Left lung (tissue), 10 donors: ENCODE results near the gene VSIR. TPM values are rescaled to one million over a fixed set of nuclear protein-coding genes. Genes with fewer than 3 reads are reported as not detected.
A peak's percentile ranks its signal among the peaks of the same experiment; 100 is the strongest.

ENCODE experiments used
- ATAC-seq: fragments of 200-7000 bp; cut with Tn5 transposase; one replicate; pipeline ENCODE4 v1.9.1; 2020; ENCODE audit warnings: moderate library complexity
- DNase-seq, 4 donors: peaks; one replicate each; pipeline ENCODE4 v3.0.0-alpha.2; 2013 to 2020
- H3K27ac ChIP-seq, 2 donors: fragments of 200-600 bp; sonication (generic) in 1 of 2; one replicate each; pipeline versions ENCODE4 v1.5.0 to v1.8.0; 2020 to 2021
- H3K27me3 ChIP-seq, 2 donors: fragments of 200-600 bp; sonication (generic) in 1 of 2; one replicate each; pipeline versions ENCODE4 v1.5.0 to v1.8.0; 2020 to 2021
- H3K36me3 ChIP-seq, 2 donors: fragments of 200-600 bp; sonication (generic) in 1 of 2; one replicate each; pipeline versions ENCODE4 v1.5.0 to v1.8.0; 2020 to 2021
- H3K4me1 ChIP-seq, 2 donors: fragments of 200-600 bp; one replicate each; pipeline ENCODE4 v1.8.0; 2021
- H3K4me3 ChIP-seq, 2 donors: fragments of 200-600 bp; sonication (generic) in 1 of 2; one replicate each; pipeline versions ENCODE4 v1.5.0 to v1.8.0; 2020 to 2021; ENCODE audit warnings: mild to moderate bottlenecking in 1 of 2
- H3K9me3 ChIP-seq, 2 donors: fragments of 200-600 bp; sonication (generic) in 1 of 2; one replicate each; pipeline versions ENCODE4 v1.5.0 to v1.8.0; 2020 to 2021
- intact Hi-C, 2 donors: fragments of 100-400 bp; cut with DNase I; formaldehyde crosslinking; loops; one replicate each; pipeline versions ENCODE4 v1.11.2 to v1.14.2; 2022
- polyA plus RNA-seq, 6 donors: library from polyadenylated mRNA; unstranded; fragments of 120-200 nt; gene quantifications; one replicate each; pipeline ENCODE4 v1.2.1, GENCODE V29; 2013; ENCODE audit not compliant: insufficient read length in 6 of 6
- total RNA-seq, 2 donors: library from RNA; stranded (reverse); fragmentation: NEBNext Ultra II Directional; extraction: Animal tissue kit (Norgen Biotek cat#: 25700); gene quantifications; one replicate each; pipeline ENCODE4 v1.2.1, GENCODE V29; 2021
- TF ChIP-seq, protein P1 (sequence below), 2 donors: fragments of 200-600 bp; sonication (generic) in 1 of 2; IDR thresholded peaks; one replicate each; pipeline versions ENCODE4 v1.5.0 to v1.8.0; 2021; ENCODE audit warnings: antibody characterized with exemption in 2 of 2
- donor health status: DM: no; HTN: yes; CAD: no.
- donor health status: DM: no; HTN: no; CAD: no.

VSIR gene
- total and polyA plus RNA-seq, 8 donors, result 29.9 to 133 (median 37.2) TPM

DNA sequence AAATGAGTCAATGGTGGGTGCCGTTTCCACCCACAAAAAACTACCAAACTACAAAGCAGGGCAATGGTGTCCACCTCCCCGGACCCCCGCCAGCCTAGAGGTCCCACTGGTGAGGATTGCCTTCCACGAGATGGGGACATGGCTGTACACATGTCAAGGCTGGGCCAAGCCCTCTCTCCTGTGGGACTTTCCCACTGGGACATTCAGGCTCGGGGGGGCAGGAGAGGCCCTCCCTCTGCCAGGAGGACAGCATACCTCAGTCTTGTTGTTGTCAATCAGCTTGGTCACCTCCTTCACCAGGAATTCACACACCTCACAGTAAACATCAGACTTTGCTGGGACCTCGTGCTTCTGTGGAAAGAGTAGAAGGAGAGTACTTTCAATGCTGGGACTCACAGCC is 46.7 kb upstream of the VSIR start:
- H3K36me3 ChIP-seq, result peaks cover 6 to 100% of the 10 kb centered on the region in 2 donors
- no peak for DNase-seq

DNA sequence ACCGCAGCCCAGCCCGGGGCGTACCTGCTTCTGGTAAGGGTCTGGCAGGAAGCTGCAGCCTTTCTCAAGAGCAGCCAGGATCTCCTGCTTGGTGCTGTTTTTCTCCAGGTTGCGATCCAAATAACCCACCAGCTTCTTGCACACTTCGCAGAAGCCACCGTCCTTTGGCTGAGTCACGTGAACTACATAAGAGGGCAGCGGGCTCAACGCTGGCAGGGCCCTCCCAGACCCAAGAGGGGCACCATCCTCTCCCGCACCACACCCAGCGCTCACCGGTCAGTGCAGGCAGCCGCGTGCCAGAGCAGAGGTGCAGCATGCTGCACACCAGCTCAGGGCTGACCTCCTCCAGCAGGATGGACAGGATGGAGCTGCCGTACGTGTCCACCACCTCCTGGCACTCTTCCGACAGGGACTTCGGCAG is 46.1 kb upstream of the VSIR start:
- Histone ChIP-seq H3K9me3 (no peaks in the 10 kb centered on the region), H3K4me1 (peaks cover 0 to 84% of the 10 kb centered on the region in 2 donors), H3K4me3 (no peak overlapping the region), H3K27ac (peak overlapping the region in 1 of 2 donors; percentile 84), H3K36me3 (peaks cover 6 to 99% of the 10 kb centered on the region in 2 donors), H3K27me3 (no peaks in the 10 kb centered on the region)
- intact Hi-C loops, result loop anchor here in 1 of 2 donors (10.0 kb wide), 1 partner anchor 435 kb away; no protein-coding TSS in a partner anchor
- DNase-seq, result no peak
- ATAC-seq, result no peak
- TF ChIP-seq, protein P1, sequence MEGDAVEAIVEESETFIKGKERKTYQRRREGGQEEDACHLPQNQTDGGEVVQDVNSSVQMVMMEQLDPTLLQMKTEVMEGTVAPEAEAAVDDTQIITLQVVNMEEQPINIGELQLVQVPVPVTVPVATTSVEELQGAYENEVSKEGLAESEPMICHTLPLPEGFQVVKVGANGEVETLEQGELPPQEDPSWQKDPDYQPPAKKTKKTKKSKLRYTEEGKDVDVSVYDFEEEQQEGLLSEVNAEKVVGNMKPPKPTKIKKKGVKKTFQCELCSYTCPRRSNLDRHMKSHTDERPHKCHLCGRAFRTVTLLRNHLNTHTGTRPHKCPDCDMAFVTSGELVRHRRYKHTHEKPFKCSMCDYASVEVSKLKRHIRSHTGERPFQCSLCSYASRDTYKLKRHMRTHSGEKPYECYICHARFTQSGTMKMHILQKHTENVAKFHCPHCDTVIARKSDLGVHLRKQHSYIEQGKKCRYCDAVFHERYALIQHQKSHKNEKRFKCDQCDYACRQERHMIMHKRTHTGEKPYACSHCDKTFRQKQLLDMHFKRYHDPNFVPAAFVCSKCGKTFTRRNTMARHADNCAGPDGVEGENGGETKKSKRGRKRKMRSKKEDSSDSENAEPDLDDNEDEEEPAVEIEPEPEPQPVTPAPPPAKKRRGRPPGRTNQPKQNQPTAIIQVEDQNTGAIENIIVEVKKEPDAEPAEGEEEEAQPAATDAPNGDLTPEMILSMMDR (IDR thresholded peaks at IDR 0.05), result no peak

More for the DNA sequence above, 46.7 kb upstream of the VSIR start:
- H3K4me1 ChIP-seq, result peaks cover 0 to 87% of the 10 kb centered on the region in 2 donors
- H3K4me3 ChIP-seq, result no peak overlapping the region
- intact Hi-C loops, result loop anchor here in 1 of 2 donors (10.0 kb wide), 1 partner anchor 435 kb away; no protein-coding TSS in a partner anchor
- H3K9me3 ChIP-seq, result no peaks in the 10 kb centered on the region
- no peak for ATAC-seq
- H3K27me3 ChIP-seq, result no peaks in the 10 kb centered on the region
- H3K27ac ChIP-seq, result no peak overlapping the region
- TF ChIP-seq, protein P1 (IDR thresholded peaks at IDR 0.05), result no peak

DNA sequence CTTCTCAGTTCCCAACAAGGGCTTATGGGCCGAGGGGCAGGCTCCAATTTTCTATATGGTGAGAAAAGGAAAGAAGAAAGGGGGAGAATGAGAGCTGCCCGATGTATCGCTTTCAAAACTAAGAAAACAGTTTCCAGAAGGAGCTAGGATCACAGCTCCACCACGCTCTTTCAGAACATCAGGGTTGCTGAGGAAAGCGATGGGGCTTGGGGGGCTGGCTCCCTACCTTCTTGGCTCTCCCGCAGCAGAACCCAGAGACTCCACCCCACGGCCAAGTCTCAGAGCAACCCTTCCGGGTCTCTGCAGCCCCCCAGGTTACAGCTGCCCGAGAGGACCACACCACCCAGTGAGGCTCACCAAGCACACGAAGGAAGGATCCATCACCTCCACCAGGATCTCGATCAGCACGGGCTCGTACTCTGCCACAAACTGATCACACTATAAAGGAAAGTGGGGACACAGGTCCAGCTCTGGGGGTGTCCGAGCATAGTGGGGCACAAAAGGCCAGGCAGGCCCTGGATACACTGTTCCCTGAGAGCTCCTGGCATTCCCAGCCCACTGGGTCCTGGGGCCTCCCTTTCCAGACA is 45.4 kb upstream of the VSIR start:
- Histone ChIP-seq H3K9me3 (no peaks in the 10 kb centered on the region), H3K27me3 (no peaks in the 10 kb centered on the region), H3K4me1 (peaks cover 0 to 81% of the 10 kb centered on the region in 2 donors), H3K36me3 (peaks cover 6 to 99% of the 10 kb centered on the region in 2 donors), H3K4me3 (no peak overlapping the region), H3K27ac (peak overlapping the region; percentile 39 to 84)
- DNase-seq (no peak), ATAC-seq (no peak)
- TF ChIP-seq, protein P1 (IDR thresholded peaks at IDR 0.05), result no peak
- intact Hi-C loops, result loop anchor here in 1 of 2 donors (10.0 kb wide), 1 partner anchor 434 kb away; no protein-coding TSS in a partner anchor

DNA sequence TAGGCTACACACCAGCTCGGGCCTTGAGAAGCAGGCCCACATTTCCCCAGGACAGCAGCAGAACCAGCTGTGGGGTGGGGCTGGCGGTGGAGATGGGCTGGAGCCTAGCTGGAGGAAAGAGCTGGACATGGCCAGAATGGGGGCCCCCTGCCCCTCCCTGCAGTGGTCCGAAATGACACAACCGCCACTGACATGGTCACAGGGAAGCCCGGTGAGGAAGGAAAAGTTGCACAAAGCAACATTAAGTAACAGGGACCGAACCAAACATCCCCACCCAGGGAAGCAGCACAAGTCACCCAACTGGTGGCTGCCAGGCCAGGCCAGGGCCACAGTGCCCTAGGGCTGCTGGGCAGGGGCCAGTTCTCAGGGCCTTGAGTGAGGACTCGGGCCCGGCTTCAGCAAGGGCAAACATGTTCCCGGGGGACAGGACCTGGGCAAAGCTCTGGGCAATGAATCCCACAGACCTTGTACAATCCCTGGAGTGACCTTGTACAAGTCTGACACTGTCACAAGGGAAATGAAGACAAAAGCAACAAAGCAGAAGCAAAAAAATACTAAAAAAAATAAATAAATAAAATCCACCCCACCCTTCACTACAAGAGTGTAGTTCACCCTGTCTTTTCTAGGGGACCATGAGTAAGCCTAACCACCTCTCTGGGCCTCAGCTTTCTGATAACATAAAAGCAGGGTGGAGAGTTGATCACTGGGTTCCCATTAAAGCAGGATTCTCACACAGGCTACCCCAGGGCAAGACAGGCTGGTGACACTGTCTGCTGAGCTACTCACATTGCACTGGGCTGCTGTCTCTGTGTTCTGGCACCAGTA is 44.7 kb upstream of the VSIR start:
- intact Hi-C loops, result loop anchor here in 1 of 2 donors (10.0 kb wide), 1 partner anchor 433 kb away; no protein-coding TSS in a partner anchor
- H3K4me1 ChIP-seq, result peaks cover 0 to 75% of the 10 kb centered on the region in 2 donors
- ATAC-seq (peak; percentile 59), DNase-seq (peak in 2 of 4 donors; percentile 77 to 91)
- H3K36me3 ChIP-seq, result peaks cover 6 to 99% of the 10 kb centered on the region in 2 donors
- H3K4me3 ChIP-seq, result no peak overlapping the region
- TF ChIP-seq, protein P1 (IDR thresholded peaks at IDR 0.05), result no peak
- H3K27ac ChIP-seq, result peak overlapping the region; percentile 39 to 84
- no peaks in the 10 kb centered on the region for H3K27me3 ChIP-seq
- H3K9me3 ChIP-seq, result no peaks in the 10 kb centered on the region
